Heart left ventricle (tissue), 13 donors: ENCODE results near the gene TH.

Source experiments
- POLR2A ChIP-seq, 2 donors: fragments of 450-650 bp; IDR thresholded peaks; one replicate each; pipeline ENCODE4 v1.6.1; 2017; ENCODE audit warnings: antibody characterized with exemption in 2 of 2, mild to moderate bottlenecking in 2 of 2, moderate library complexity in 2 of 2
- TF ChIP-seq, protein P1 (sequence below), 12 donors: fragments of 200-600 bp; sonication (generic) in 4 of 12; IDR thresholded peaks; one replicate each; pipeline versions ENCODE4 v1.5.0 to v1.8.0; 2018 to 2022; ENCODE audit warnings: antibody characterized with exemption in 12 of 12, mild to moderate bottlenecking in 5 of 12
- donor health status: ischemic (EF 13 %, LVEDD 7.1; RV severe dilation, severe dysfunction).
- donor health status: DM: no; HTN: yes; CAD: no.
- donor health status: DM: no; HTN: no; CAD: no.
- donor health status: ischemic (EF 25% LVEDD 6.9; RV normal size, moderate dysfunction).
- donor health status: ischemic (EF 25% LVEDD 5.7; RV mildly dilated, moderate dysfunction).
- donor health status: ischemic (EF 35%, LVEDD 5.7; RV mildly dilated, moderate dysfunction).
- donor health status: nonischemic (EF 11% LVEDD 7.7; RV severe dilation, severe dysfunction).
- donor health status: DM: yes; HTN: yes; CAD: no.
- donor health status: PGD.
- donor health status: ischemic (EF 29% LVEDD 5.4; RV normal size, mild dysfunction).
- donor health status: nonischemic (EF 23%, LVEDD 6.1; RV moderate dilation, normal function).

DNA sequence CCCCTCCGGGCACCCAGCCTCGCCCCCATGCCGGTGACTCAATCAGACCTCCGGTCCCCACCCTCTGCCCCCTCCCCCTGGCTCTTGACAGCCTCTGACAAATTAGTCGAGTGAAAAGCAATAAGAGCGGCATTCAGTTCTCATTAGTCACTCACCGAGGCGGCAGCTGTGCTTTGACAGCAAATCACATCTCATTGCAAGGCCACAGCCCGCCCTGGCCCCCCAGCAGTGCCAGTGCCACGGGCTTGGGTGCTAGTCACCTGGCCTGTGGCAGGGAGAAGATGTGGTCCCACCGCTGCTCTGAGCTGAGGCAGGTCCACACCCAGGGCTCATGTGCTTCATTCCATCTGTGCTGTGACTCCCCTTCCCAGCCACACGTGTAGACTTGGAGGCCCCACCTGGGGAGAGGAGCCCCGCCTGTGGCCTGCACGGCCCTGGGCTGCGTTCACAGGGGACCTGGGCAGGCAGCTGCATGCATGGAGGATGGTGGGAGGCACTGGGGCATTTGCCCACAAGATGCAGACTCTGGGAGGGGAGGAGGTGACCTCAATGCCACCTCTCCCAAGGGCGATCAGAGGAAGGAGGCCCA lies 7.4 kb upstream of the TH start:
- TF ChIP-seq, protein P1, sequence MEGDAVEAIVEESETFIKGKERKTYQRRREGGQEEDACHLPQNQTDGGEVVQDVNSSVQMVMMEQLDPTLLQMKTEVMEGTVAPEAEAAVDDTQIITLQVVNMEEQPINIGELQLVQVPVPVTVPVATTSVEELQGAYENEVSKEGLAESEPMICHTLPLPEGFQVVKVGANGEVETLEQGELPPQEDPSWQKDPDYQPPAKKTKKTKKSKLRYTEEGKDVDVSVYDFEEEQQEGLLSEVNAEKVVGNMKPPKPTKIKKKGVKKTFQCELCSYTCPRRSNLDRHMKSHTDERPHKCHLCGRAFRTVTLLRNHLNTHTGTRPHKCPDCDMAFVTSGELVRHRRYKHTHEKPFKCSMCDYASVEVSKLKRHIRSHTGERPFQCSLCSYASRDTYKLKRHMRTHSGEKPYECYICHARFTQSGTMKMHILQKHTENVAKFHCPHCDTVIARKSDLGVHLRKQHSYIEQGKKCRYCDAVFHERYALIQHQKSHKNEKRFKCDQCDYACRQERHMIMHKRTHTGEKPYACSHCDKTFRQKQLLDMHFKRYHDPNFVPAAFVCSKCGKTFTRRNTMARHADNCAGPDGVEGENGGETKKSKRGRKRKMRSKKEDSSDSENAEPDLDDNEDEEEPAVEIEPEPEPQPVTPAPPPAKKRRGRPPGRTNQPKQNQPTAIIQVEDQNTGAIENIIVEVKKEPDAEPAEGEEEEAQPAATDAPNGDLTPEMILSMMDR (IDR thresholded peaks at IDR 0.05), result no peak
- TF ChIP-seq POLR2A (IDR thresholded peaks at IDR 0.05), result no peak
